ENCODE results near the gene CAMSAP3.

Gene CAMSAP3

GRCh38 chr19:7636317-7636690 lies 40.6 kb downstream of the CAMSAP3 start:
- peak overlapping the region; percentile 71 for H3K27ac ChIP-seq

DNA sequence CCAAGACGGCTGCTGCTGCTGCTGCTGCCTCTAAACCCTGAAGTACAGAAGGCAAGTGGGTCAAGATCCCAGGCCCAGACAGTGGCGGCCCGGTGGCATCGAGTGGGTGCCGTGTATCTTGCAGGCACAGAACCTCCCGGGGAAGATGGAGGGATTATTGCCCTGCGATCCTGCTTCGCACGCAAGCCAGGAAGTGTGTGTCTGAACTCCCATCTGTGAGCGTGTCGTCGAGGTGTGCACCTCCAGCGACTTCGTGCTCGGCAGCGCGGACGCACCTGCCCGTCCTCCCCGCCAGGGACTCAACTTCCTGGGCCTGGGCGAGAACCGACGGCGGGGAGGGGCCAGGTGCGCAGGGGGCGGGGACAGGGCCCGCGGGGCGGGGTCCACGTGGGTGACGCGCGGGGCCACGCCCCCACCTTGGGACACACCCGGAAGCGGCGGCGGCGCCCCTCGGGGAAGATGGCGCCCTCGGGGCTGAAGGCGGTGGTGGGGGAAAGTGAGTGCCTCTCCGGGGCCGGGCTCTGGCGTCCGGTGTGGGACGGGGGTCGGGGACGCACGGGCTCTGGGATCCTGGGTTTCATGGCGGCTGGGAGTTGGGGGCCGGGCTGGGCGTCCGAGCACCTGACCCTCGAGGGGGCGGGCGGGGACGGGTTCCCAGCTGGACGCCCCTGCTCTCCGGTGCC lies 41.2 kb downstream of the CAMSAP3 start, which contains the start of gene STXBP2:
Gene STXBP2, plus strand, starts transcription at position 420 of the 683 bp plus-strand sequence. Its CDS starts 40 bp downstream, at position 460.
- peak within 1 kb of the TSS; percentile 71 for H3K27ac ChIP-seq
- TF ChIP-seq, protein P1, sequence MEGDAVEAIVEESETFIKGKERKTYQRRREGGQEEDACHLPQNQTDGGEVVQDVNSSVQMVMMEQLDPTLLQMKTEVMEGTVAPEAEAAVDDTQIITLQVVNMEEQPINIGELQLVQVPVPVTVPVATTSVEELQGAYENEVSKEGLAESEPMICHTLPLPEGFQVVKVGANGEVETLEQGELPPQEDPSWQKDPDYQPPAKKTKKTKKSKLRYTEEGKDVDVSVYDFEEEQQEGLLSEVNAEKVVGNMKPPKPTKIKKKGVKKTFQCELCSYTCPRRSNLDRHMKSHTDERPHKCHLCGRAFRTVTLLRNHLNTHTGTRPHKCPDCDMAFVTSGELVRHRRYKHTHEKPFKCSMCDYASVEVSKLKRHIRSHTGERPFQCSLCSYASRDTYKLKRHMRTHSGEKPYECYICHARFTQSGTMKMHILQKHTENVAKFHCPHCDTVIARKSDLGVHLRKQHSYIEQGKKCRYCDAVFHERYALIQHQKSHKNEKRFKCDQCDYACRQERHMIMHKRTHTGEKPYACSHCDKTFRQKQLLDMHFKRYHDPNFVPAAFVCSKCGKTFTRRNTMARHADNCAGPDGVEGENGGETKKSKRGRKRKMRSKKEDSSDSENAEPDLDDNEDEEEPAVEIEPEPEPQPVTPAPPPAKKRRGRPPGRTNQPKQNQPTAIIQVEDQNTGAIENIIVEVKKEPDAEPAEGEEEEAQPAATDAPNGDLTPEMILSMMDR (IDR thresholded peaks at IDR 0.05), result 0 out of 2 replicates have a peak, but pooled peaks have one; percentile 22
- no peak for TF ChIP-seq ZFX (IDR thresholded peaks at IDR 0.05; ENCODE audit: borderline replicate concordance)

More at GRCh38 chr19:7636317-7636690, 40.6 kb downstream of the CAMSAP3 start:
- TF ChIP-seq ZFX (IDR thresholded peaks at IDR 0.05; ENCODE audit: borderline replicate concordance), result no peak
- TF ChIP-seq, protein P1 (IDR thresholded peaks at IDR 0.05), result no peak

DNA sequence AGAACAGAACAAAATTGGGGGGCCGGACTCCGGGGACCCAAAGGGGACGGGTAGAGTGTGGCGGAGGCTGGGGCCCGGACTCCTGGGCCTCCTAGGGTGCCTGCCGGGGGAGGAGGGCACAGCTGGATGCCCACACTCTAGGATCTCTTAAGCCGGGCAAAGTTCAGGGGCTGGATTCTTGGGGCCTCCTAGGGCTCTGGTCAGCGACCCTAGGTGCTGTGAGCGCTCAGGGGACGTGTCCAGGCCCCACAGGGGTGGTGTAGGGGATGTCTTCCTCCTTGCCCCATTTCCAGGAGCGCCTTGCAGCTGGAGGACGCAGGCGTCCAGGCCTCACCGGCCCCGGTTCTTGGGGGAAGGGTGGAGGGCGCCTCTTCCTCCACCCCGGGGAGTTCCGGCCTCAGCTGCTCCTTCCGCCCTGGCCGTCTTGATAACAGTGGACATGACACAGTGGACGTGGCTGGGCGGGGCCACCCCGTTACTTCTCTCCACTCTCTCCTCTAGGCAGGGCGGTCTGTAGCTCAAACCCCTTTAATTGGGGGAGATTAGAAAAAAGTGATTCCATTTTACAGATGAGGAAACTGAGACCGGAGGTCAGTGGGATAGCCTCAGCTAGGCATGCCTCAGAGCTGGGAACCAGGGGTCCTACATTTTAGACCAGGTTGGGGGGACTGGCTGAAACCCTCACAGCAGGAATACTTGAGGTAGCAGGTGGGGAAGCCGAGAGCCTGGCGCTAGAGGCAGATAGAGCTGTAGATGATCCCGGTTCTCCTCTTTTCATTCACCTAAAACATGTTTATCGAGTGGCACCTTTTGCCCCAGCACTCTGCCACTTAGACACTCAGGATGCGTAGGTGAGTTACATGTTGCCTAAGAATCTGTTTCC lies 42.0 kb downstream of the CAMSAP3 start:
- H3K27ac ChIP-seq, result peak overlapping the region; percentile 71
- TF ChIP-seq ZFX (IDR thresholded peaks at IDR 0.05; ENCODE audit: borderline replicate concordance), result no peak
- TF ChIP-seq, protein P1 (IDR thresholded peaks at IDR 0.05), result no peak

DNA sequence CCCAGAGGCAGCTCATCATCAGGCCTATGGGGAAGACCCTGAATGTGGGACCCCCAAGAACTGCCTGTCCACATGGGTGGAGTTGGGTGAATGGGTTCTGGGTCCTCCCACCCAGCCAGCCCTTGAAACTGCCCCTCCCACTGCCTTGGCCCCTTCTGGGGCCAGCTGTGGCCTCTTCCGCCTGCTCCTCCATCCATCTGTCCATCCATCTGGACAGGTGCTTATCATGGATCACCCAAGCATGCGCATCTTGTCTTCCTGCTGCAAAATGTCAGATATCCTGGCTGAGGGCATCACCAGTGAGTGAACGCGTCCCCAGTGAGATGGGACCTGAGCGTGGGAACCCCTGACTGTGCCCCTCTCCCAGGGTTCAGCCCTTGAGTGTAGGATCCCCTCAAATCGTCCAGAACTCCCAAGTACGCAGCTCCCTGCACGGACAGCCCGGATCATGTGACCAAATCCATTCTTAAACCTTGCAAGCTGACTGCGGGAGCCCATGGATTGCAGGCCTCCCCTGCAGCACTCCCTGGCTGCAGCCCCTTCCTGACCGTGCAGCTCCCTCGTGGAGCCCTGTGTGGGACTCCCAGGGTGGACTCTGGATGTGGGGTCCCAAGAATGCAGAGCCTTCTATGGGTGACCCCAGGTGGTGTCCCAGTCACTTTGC lies 43.3 kb downstream of the CAMSAP3 start:
- peak overlapping the region; percentile 71; the same call in 1 of the 2 replicates for H3K27ac ChIP-seq
- TF ChIP-seq ZFX (IDR thresholded peaks at IDR 0.05; ENCODE audit: borderline replicate concordance), result no peak
- TF ChIP-seq, protein P1 (IDR thresholded peaks at IDR 0.05), result no peak

DNA sequence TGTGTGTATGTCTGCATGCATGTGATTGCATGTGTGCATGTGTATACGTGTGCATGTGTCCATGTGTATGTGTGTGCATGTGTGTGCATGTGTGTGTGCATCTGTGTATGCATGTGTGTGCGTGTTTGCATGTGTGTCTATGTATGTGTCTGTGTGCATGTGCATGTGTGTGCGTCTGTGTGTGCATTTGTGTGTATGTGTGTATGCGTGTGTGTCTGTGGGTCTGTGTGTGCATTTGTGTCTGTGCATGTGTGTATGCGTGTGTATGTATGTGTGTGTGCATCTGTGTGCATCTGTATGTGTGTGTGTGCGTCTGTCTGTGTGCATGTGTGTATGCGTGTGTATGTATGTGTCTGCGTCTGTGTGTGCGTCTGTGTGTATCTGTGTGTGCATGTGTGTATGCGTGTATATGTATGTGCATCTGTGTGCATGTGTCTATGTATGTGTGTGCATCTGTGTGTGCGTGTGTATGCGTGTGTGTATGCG lies 44.2 kb downstream of the CAMSAP3 start:
- TF ChIP-seq, protein P1 (IDR thresholded peaks at IDR 0.05), result no peak
- no peak for TF ChIP-seq ZFX (IDR thresholded peaks at IDR 0.05; ENCODE audit: borderline replicate concordance)
- H3K27ac ChIP-seq, result no peak overlapping the region

DNA sequence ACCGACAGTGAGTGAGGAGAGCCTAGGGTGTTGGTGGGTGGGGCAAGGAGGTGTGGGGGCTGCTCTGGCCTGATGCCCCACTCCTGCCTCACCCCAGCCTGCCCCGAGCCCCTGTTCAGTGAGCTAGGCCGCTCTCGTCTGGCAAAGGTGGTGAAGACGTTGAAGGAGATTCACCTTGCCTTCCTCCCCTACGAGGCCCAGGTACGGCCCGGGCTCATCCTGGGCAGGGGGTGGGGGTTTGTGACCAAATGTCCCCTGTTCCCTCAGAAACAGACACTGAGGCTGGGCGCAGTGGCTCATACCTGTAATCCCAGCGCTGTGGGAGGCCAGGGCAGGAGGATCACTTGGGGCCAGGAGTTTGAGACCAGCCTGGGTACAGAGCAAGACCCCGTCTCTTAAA lies 45.1 kb downstream of the CAMSAP3 start:
- no peak for TF ChIP-seq ZFX (IDR thresholded peaks at IDR 0.05; ENCODE audit: borderline replicate concordance)
- TF ChIP-seq, protein P1 (IDR thresholded peaks at IDR 0.05), result no peak
- no peak overlapping the region for H3K27ac ChIP-seq
